KMS-11 (cell line): ENCODE results near the gene MTFR2.
A peak's percentile ranks its signal among the peaks of the same experiment; 100 is the strongest.

ENCODE experiments used
- H2AFZ ChIP-seq: fragments of 200-600 bp; sonication (generic); 2 replicates; pipeline ENCODE4 v1.6.1; 2016; ENCODE audit warnings: antibody characterized with exemption, mixed run types, low read depth
- H3K27ac ChIP-seq: fragments of 200-600 bp; sonication (generic); 2 replicates; pipeline ENCODE4 v1.6.1; 2016; ENCODE audit warnings: mild to moderate bottlenecking, mixed run types
- H3K27me3 ChIP-seq: fragments of 200-600 bp; sonication (generic); 2 replicates; pipeline ENCODE4 v1.6.1; 2017; ENCODE audit warnings: mild to moderate bottlenecking, low read depth, mixed run types, moderate library complexity; ENCODE audit not compliant: insufficient read depth
- H3K36me3 ChIP-seq: fragments of 200-600 bp; sonication (generic); 2 replicates; pipeline ENCODE4 v1.6.1; 2017; ENCODE audit warnings: mild to moderate bottlenecking, mixed run types; ENCODE audit not compliant: insufficient read depth
- H3K4me1 ChIP-seq: fragments of 200-600 bp; sonication (generic); 2 replicates; pipeline ENCODE4 v1.6.1; 2016; ENCODE audit warnings: mild to moderate bottlenecking, low read depth, mixed run types; ENCODE audit not compliant: poor library complexity, severe bottlenecking
- H3K4me2 ChIP-seq: fragments of 200-600 bp; sonication (generic); 2 replicates; pipeline ENCODE4 v1.7.0; 2016; ENCODE audit warnings: mild to moderate bottlenecking, mixed run types
- H3K4me3 ChIP-seq: fragments of 200-600 bp; sonication (generic); IDR thresholded peaks from 2 replicates; pipeline ENCODE4 v1.6.1; 2017; ENCODE audit warnings: low read depth, low read length, mixed read lengths; ENCODE audit not compliant: insufficient read depth
- H3K79me2 ChIP-seq: fragments of 200-600 bp; sonication (generic); 2 replicates; pipeline ENCODE4 v1.6.1; 2016; ENCODE audit warnings: low read depth, mixed run types; ENCODE audit not compliant: insufficient read depth
- H3K9ac ChIP-seq: fragments of 200-600 bp; sonication (generic); 2 replicates; pipeline ENCODE4 v1.6.1; 2016; ENCODE audit warnings: mild to moderate bottlenecking, mixed run types
- H4K20me1 ChIP-seq: fragments of 200-600 bp; sonication (generic); 2 replicates; pipeline ENCODE4 v1.6.1; 2016; ENCODE audit warnings: mild to moderate bottlenecking, mixed run types; ENCODE audit not compliant: insufficient read depth
- TF ChIP-seq, protein P1 (sequence below): fragments of 200-600 bp; sonication (generic); conservative IDR thresholded peaks from 2 replicates; pipeline ENCODE4 v1.6.1; 2017; ENCODE audit warnings: low read depth, mild to moderate bottlenecking, antibody characterized with exemption, low read length, moderate library complexity, mixed read lengths

Gene MTFR2

DNA sequence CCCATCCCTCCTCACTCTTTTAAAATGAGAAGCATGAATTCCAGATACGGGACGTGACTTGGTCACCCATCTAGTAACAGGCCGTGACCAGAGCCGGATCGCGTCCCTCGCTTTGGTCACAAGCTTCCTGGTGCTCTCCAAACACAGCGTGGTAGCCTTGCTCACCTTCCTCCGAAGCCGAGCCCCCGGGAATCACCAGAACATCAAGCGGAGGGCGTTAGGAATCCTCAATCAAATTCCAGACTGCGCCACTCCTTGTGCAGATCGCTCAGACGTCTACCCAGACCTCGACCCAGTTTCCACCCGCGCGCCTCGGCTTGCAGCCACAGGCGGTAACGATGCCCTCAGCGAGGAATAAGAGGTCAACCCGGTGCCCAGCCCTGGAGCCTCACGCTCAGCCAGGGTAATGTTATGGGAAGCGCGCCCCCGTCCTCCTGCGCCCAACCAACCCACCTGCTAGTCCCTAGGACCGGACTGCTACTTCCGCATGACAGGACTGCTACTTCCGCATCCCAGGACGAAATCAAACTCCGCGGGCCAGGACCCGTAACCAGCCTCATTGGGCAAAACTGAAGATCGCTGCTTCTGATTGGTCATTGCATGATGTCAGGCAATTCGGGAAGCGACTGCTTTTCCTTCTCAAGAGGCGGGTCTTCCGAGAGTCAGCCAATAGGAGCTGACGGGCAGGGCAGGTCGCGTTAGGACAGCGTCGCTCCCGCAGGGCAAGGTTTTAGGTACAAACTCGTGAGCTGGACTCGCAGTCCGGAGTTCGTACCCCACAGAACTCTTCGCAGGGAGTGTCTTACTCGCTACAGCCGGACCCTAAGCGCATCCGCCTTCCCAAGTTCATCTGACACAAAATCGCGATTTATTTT lies at the start of gene MTFR2:
Gene MTFR2 (minus strand): TSS at position 501 of the 875 bp plus-strand sequence. CDS start 1,212 bp downstream, outside the sequence.
- H3K4me1 ChIP-seq: peaks cover 8% of the 10 kb centered on the region
- peak within 1 kb of the TSS; percentile 55 for H3K4me2 ChIP-seq
- H4K20me1 ChIP-seq: no peaks in the 10 kb centered on the region
- TF ChIP-seq, protein P1, sequence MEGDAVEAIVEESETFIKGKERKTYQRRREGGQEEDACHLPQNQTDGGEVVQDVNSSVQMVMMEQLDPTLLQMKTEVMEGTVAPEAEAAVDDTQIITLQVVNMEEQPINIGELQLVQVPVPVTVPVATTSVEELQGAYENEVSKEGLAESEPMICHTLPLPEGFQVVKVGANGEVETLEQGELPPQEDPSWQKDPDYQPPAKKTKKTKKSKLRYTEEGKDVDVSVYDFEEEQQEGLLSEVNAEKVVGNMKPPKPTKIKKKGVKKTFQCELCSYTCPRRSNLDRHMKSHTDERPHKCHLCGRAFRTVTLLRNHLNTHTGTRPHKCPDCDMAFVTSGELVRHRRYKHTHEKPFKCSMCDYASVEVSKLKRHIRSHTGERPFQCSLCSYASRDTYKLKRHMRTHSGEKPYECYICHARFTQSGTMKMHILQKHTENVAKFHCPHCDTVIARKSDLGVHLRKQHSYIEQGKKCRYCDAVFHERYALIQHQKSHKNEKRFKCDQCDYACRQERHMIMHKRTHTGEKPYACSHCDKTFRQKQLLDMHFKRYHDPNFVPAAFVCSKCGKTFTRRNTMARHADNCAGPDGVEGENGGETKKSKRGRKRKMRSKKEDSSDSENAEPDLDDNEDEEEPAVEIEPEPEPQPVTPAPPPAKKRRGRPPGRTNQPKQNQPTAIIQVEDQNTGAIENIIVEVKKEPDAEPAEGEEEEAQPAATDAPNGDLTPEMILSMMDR: no peak
- H3K4me3 ChIP-seq: peak within 1 kb of the TSS; percentile 63
- H2AFZ ChIP-seq: peak within 1 kb of the TSS; percentile 64
- H3K27me3 ChIP-seq: no peaks in the 10 kb centered on the region
- peak within 1 kb of the TSS; percentile 69 for H3K9ac ChIP-seq
- peak within 1 kb of the TSS; percentile 34 for H3K27ac ChIP-seq
- no peaks in the 10 kb centered on the region for H3K36me3 ChIP-seq
- H3K79me2 ChIP-seq: peaks cover 9% of the 10 kb centered on the region; the same call in 1 of the 2 replicates

DNA sequence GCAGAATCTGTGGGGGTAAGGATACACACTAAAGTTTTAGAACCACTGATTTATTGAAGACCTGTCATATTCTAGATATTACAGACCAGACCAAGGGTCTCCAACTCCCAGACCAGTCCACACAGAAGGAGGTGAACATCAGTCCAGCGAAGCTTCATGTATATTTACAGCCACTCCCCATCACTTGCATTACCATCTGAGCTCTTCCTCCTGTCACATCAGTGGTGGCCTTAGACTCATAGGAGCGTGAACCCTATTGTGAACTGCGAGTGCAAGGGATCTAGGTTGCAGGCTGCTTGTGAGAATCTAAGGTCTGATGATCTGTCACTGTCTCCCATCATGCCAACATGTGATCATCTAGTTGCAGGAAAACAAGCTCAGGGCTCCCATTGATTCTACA lies 44.5 kb upstream of the MTFR2 start:
- Histone ChIP-seq H3K27me3 (no peaks in the 10 kb centered on the region), H4K20me1 (no peaks in the 10 kb centered on the region), H3K27ac (no peak overlapping the region), H3K9ac (no peak overlapping the region), H2AFZ (no peak overlapping the region), H3K4me1 (peaks cover 11% of the 10 kb centered on the region), H3K4me3 (no peak overlapping the region), H3K36me3 (no peaks in the 10 kb centered on the region), H3K4me2 (no peak overlapping the region), H3K79me2 (no peaks in the 10 kb centered on the region)
- TF ChIP-seq, protein P1: no peak

DNA sequence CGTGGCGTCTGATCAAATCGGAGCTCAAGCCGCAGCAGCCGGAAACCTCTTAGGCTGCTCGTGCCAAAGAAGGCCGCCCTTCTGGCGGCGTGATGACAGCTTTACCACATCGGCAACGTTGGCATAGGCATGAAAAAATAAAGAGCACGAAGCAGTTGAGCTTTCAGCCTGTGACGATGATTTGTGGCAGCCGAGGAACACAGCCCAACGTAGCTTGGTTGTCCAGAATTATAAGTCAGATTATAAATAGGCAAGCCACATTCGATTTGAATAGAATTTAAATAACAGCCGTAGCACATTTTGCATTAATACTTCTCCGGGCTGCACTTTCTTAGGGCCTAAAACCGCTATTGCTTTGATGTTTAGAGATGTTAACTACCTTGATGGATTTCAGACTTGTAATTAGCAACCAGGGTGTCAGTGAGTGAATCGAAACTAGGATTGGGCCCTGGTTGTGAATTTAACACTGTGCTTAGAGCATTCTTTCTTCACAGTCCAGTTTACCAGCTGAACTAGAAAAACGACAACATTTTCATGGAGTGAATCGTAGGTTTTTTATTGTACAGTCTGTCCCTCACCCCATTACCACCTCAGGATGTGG lies 40.4 kb upstream of the MTFR2 start:
- Histone ChIP-seq H4K20me1 (peaks cover 36% of the 10 kb centered on the region), H3K4me2 (peak overlapping the region; percentile 89), H3K9ac (peak overlapping the region; percentile 98), H3K79me2 (peaks cover 36% of the 10 kb centered on the region), H3K36me3 (no peaks in the 10 kb centered on the region), H3K27me3 (no peaks in the 10 kb centered on the region), H2AFZ (peak overlapping the region; percentile 67), H3K27ac (peak overlapping the region; percentile 98), H3K4me1 (peaks cover 39% of the 10 kb centered on the region), H3K4me3 (no peak overlapping the region)
- TF ChIP-seq, protein P1: no peak

DNA sequence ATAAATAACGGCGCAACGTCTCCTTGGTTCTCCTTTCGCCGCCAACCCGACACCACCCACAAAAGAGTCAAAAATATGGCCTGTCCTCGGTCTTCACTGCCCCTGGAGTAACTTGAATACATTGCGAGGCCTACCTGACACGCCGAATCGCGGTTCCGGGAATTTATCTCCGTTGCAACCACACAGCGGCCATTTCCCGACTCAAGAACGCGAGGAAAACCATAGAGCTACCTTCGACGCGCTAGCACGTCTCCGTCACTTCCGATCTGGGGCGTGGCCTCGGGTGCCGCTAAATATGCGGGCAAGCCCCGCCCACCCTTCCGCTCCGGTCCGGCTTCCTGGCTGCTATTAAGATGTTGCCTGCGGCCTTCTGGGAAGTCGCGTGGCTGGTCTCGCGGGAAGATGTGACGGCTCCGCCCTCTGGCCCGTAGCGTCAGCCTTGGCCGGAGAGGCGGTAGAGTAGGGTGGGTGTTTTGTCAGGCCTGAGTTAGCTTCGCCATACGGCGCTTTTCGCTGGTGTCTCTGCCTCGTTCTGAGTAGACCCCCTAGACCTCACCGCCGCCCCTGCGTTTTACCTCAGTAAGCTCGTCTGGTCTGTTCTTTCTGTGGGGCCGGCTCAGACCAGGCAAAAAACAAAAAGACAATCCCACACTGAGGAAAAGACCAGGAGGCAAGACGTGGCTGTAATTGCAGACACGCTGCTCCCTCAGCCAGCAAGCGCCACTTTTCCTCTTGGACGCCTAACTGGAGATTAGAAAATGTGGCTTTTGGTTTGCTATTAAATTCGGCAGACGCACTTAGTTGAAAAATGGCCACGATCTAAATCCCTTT lies 39.7 kb upstream of the MTFR2 start, which contains the start of gene BCLAF1:
Gene BCLAF1 (minus strand): TSS at position 268 of the 831 bp plus-strand sequence. CDS start 9,980 bp downstream, outside the sequence.
- peak within 1 kb of the TSS; percentile 89 for H3K4me2 ChIP-seq
- peaks cover 43% of the 10 kb centered on the region for H3K79me2 ChIP-seq
- TF ChIP-seq, protein P1: no peak
- no peaks in the 10 kb centered on the region for H3K27me3 ChIP-seq
- H3K4me1 ChIP-seq: peaks cover 45% of the 10 kb centered on the region
- peak within 1 kb of the TSS; percentile 98 for H3K9ac ChIP-seq
- H4K20me1 ChIP-seq: peaks cover 43% of the 10 kb centered on the region
- peak within 1 kb of the TSS; percentile 98 for H3K27ac ChIP-seq
- no peaks in the 10 kb centered on the region for H3K36me3 ChIP-seq
- H2AFZ ChIP-seq: peak within 1 kb of the TSS; percentile 67
- no peak within 1 kb of the TSS for H3K4me3 ChIP-seq
